GM19372 (cell line): ENCODE measurements around the gene PVALEF.

Experiments used
- ATAC-seq: cut with Tn5 transposase; IDR thresholded peaks from one replicate; pipeline ENCODE4 v1.9.1; 2021; ENCODE audit warnings: mild to moderate bottlenecking, low read depth, moderate library complexity; ENCODE audit not compliant: unreplicated experiment

The PVALEF gene

DNA sequence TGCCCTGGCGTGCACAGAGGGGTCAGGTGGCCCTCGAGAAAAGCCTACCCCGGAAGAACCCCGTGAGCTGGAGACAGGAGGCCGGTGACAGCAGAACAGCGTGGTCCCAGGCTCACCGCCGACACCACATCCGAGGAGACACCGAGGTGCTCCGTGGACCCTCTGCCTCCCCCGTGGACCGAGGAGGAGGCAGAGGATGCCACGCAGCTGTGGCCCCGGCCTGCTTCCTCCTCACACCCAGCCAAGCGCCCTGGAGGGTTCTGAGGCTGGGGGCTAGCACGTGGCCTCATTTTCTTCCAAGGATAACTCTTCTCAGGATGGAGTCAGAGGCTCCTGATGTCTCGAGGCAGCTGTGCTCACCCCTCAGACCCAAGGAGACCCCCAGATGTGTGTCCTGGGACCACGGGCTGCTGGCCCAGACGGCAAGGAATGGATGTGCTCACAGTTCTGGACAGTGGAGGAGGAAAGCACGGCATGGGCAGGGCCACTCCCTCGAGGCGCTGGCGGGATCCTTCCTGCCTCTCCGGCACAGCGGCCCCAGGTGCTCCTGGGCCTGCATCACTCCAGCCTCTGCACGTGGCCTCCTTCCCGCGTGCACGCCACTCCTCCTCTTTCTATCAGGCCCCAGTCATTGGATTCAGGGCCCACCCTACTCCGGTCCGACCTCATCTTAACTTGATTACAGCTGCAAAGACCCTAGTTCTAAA lies 4.4 kb upstream of the PVALEF start:
- ATAC-seq, result no peak

DNA sequence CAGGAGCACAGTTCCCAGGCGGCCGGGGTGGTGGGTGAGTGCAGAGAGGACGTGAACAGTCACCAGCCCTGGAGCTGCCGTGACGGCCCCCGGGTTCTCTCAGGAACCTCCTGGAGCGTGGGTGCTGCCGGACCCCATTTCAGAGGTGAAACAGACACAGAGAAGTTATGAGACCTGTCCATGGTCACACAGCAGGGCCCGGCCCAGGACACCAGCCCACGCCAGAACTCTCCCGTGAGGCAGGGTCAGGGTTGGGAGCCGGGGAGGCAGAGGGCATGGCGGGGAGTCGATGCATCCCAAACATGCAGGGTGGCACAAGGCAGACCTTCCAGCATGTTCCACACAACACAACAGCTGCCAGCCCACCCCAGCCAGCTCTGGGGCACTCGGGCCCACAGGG lies 3.8 kb upstream of the PVALEF start:
- no peak for ATAC-seq

DNA sequence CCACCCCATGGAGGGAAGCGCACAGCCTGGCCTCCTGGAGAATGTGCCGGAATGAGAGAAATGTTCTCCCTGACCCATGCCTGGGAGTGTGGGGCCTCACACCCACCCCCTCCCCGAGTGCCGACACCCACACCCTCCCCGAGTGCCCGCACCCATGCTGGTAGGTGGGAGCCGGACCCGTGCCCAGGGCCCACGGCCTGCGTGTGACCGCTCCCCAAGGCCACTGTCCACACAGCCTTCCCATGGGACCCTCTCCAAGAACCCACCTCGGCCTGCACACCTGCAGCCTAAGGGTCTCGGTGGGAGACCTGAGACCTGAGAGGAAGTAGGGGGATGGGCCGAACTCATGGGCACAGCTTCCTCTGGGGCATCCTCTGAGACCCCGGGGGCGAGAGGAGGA lies 3.3 kb upstream of the PVALEF start:
- no peak for ATAC-seq

DNA sequence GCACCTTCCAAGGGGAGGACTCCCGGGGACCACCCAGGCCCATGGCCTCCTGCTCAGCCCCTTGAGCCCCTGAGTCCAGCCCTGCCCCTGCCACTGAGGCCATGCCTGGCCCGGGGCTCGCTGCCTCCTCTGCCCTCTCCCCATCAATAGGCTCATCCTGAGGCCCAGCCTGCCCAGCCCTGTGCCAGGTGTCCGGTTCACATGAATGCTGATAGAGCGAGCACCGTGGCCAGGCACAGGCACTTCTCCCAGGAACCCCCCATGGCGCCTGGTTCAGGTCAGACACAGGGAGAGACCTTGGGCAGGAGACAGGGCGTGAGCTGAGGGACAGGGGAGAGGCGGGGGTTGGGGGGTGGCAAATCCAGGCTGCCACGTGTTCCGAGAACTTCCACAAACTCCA lies 2.8 kb upstream of the PVALEF start:
- ATAC-seq, result no peak

DNA sequence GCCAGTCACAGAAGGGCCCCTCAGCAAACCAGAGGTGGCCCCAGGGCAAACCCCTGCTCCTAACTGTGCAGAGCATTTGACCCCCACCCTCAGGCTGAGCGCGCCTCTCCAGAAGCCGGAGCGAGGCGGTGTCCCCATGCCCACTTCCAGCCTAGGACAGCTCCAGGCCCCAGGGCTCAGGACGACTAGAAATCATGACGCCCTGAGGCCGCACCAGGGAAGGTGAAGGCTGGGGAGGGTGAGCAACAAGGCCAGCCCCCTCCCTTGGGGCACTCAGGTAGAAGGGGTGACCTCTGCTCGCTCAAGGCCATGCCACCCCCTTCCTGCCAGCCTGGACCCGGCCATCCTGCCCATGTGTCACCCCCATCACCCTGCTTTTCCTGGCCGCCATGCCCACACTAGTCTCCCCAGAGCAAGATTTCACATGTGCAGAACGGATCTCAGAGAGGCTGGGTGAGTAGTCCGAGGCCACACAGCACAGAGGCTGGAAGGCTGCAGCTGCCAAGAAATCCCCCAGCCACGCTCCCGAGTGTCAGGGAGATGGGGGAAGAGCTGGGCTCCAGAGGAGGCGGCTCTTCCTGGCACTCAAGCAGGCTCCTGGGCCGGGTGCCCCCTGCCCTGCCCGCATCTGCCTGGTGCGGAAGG lies 2.1 kb upstream of the PVALEF start:
- ATAC-seq, result no peak

DNA sequence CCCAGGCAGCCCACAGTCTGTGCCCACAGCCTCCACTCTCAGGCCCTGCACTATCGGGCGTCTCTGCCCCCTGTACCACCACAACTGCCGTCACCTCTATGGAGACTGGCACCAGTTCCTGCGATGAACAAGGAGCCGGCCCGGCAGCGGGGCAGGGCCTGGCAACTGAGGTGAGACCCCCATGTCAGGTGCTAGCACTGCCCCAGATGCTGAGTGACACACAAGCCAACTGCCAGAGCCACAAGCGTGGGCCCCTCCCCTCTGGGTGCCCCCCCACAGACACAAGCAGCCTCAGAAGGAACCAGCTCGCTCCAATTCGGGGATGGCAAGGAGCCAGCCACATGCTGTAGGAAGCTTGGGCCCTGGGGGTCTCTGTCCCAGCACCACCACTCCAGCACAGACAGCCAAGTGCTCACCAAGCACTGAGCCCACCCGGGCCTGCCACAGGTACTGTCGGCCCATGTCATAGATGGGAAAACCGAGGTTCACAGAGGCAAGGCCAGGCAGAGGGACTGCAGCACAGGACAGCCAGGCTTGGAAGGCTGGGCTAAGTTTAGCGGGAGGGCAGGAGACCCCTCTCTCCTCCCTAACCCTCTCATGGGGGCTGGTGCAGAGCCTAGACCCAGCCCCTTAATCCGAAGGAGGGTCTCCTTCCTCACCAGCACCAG lies 1.5 kb upstream of the PVALEF start:
- no peak for ATAC-seq

DNA sequence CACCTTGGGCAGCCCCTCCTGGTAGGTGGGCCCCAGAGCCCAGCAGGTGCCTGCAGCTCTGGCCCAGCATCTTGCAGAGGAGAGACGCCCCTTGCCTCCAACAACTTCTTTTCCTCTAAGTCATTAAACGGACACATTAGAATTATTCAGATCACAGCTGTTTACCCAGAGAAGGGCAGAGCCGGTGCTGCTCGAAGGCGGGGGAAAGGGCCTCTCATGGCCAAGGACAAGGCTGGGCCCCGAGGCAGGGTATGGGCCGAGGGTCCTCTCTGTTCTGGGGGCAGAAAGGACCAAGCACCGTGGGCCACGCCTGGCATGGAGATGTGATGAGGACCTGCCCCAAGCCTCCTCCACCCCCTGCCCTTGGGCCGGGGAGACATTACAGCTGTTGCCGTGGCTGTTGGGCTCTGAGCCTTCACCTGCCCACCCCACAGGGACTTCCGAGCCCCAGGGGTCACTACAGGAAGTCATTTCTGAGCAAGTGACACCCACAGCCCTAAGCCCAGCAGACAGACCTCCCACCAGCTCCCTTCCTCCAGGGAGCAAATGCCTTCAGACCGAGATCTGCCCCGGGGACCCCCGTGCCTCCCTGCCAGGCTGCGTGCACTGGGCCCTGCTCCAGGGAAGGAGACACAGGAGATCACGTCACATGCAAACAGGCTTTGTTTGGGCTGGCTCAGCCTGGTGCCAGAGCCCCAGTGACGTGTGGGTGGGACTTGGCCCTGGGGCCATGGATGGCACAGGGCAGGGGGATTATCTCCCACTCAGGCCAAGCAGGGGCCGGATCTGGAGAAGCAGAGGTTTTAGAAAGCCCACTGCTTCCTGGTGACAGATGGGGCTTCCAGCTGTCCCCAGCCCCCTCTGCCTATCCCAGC lies 699 bp upstream of the PVALEF start:
- no peak for ATAC-seq

DNA sequence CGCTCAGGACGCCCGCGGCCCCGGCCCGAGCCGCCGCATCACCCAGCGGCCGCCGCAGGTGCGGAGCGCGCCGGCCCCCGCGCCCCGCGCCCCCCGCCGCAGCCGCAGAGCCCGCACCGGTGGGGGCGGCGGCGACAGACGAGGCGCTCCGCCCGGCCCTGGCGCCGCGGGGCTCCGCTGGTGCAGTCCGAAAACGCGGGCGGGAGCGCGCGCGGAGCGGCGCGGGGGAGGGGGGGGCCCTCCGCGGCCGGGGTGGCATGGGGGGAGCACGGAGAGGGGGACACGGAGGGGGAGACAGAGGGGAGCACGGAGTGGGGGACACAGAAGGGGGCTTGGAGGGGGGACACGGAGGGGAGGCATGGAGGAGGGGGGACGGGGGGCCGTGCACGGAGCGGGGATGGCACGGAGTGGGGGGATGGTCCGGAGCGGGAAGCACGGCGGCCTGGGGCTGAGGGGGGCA lies 756 bp downstream of the PVALEF start, which contains the start of gene AATK:
Gene AATK, minus strand, starts transcription at position 189 of the 460 bp plus-strand sequence. CDS start 229 bp downstream, outside the sequence.
- ATAC-seq, result no peak

DNA sequence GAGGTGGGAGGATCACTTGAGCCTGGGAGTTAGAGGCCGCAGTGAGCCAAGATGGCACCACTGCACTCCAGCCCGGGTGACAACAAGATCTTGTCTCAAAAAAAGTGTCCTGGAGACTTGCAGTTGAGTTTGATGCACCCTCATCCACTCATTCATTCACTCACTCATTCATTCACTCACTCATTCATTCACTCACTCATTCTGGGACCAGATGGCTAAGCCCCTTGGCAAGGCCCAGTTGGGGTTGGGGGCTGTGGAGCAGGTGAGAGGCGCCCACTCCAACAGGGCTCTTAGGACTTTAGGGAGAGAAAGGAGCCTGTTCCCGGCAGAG lies 1.9 kb downstream of the PVALEF start:
- ATAC-seq, result no peak

DNA sequence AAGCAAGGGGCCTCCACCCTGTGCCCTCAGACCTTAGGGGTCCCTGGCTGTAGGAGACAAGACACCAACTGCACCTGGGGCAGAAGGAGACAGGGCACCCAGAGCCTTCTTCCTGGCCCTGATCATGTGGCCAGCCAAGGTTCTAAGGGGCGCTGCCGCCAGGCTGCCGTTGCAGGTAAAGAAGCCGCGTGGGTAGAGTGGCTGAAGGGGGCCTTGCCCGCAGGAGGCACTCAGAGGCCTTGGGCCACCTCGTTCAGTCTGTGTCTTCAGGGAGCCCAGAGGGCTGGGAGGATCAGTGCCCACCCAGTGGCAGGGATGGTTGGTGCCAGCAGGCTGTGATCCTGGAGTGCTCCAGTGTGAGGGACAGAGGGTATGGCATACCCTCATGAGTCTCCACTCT lies 2.3 kb downstream of the PVALEF start:
- no peak for ATAC-seq

DNA sequence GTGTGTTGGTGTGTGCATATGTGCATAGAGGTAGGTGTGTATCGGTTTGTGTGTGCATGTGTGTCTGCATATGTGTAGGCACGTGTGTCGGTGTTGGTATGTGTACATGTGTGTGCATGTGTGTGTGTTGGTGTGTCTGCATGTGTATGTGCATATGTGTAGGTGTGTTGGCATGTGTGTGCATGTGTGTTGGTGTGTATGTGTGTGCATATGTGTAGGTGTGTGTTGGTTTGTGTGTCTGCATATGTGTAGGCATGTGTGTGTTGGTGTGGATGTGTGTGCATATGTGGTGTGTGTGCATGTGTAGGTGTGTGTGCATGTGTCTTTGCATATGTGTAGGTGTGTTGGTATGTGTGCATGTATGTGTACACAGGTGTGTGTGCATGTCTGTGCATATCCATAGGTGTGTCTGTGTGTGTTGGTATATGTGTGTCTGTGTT lies 4.6 kb downstream of the PVALEF start:
- ATAC-seq, result no peak

DNA sequence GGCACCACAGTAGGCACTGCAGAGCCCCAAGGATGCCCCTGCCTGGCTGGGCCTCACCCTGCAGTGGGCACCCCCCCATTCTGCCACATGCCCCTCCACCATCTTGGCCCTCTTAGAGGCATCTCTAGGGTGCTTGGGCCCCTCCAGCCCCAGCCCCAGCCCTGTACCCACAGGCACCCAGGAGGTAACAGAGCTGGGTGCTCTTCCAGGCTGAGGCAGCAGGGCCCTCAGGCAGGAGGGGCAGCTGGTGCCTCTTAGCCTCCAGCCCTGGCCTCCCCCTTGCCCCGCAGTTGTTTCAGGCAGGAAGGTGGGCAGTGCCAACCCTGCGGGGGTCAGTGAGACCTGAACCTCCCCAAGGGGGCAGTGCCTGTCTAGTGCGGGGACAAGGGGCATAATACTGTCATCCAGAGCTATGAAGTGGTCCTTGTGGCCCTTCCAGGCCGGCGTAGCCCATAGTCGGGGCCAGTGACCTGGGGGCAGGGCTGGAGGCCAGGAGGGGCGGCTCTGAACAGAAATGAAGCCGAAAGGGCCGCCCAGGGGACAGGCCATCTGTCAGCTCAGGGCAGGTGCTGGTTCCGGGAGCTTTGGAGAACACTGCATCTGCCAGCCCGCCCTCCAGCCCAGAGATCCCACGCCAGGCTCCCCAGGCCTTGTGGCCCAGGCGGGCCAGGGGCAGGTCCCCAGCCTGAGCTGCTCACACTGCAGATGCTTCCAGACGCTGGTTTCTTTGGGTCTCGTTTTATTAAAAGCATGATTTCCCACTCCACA lies 5.6 kb downstream of the PVALEF start:
- no peak for ATAC-seq

DNA sequence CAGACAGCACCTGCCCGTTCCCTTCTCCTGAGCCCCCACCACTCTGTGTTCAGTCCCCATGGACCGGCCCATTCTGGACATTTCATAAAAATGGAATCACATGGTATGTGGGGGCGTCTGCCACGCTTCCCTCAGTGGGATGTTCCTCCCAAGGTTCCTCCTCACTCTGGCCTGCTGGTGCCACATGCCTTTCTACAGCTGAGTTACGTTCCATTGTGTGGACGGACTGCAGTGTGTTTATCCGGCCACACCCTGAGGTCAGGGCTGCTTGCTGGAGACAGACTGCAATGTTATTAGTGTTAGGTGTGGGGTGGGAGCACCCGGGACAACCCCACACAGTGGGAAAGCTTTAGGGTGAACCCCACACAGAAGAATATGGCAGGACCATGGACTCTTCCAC lies 6.6 kb downstream of the PVALEF start:
- no peak for ATAC-seq

DNA sequence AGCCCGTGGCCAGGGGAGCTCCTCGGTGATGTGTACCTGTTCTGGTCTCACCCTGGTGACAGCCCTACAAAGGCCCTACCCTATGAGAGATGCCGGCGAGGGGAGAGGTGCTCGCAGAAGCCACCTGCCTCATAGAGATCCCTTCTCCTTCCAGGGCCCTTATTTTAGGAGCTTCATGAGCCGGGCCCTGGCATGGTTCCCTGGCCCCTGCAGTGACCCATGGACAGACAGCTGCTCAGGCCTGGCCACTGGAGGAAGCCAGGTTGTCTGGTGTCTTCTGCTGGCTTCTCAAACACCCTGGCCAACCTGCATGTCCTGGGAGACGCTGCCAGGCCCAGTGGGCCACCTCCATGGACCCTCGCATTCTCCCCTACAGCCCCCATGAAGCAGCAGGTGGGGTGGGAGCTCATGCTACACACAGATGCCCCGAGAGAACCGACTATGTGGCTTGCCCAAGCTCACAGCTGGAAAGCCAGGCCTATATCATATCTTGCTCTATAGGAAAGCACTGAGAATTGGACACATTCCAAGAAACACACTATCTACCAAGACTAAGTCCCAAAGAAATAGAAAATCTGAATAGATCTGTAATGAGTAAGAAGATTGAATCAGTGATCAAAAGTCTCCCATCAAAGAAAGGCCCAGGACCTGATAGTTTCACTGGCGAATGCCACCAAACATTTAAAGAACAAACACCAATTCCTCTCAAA lies 7.9 kb downstream of the PVALEF start:
- ATAC-seq, result no peak

DNA sequence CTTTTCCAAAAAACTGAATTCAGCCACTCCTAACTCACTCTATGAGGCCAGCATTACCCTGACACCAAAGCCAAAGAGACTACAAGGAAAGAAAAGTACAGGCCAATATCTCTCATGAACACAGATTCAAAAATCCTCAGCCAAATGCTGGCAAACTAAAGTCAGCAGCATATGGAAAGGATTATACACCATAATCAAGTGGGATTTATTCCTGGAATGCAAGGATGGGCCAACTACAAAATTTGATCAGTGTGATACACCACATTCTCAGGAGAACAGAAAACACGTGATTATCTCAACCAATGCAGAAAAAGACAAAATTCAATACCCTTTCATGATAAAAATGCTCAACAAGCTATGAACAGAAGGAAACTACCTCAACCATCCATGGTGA lies 8.5 kb downstream of the PVALEF start:
- no peak for ATAC-seq

DNA sequence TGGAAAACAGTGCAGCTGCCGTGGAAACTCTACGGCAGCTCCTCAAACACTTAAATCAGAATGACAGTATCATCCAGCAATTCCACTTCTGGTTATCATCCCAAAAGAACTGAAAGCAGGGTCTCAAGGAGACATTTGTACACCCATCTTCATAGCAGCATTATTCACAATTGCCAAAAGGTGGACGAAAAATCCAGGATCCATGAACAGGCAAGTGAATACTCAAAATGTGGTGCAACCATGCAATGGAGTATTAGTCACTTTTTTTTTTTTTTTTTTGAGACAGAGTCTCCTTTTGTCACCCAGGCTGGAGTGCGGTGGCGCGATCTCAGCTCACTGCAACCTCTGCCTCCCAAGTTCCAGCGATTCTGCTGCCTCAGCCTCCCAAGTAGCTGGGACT lies 11.4 kb downstream of the PVALEF start:
- ATAC-seq, result no peak

DNA sequence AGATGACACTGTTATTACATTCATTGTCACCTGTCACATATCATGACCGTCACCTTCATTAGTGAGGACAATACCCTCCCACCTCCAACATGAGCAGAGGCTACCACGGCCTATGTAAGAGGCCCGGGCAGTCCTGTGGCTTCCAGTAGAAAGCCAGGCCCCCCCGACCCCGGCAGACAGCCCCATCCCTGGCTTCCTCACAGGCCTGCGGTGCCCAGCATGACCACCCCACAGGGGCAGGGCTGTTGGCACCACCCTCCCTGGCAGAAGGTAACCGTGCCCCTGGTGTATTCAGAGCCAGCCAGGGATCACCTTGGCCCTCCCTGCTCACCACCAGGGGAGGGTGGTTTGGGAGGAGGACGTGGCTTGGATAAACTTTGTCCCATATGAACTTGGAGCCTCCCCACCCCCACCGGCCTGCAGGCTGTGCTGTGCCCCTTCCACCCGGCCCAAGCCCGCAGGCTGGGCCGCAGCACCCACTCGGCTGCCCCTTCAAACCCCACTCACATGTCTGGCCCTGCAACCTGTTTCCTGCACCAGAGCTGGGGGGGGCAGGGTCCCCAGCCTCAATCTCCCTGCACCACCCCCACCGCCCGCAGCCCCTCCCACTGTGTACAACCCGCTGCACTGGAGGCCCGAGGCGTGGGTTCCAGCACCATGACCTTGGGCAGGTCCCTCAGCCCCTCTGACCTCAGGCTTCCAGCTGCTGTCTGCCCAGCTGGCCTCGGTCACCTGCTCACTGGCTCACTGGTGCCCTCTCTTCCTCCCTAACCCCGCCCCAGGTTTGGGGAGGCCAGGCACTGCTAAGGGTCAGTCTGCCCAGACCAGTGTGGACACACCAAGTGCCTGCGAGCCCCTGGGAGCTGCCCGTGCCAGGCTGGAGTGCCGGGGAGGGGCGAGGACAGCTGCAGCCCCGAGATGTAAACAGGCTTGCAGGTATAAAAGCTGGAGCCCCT lies 13.1 kb downstream of the PVALEF start:
- ATAC-seq, result no peak

DNA sequence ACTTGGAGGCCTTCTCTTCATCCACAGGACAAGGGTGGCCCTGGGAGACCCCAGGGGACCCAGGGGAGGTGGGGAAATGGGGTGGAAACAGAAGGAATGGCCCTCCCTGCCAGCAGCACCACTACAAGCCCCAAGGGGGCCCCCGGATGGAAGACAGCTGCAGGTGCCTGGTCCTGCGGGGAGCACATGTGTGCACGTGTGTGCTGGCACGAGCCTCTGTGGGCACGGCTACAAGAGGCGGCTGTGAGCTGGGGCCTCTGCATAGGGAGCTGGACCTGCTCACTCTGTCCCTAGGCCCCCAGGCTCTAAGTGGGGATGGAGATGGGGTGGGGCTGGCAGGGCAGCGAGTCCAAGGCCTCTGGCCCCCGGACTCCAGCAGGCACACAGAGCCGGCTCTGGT lies 13.9 kb downstream of the PVALEF start:
- ATAC-seq, result no peak
